ENCODE measurements around the gene VSTM2B.

DNA sequence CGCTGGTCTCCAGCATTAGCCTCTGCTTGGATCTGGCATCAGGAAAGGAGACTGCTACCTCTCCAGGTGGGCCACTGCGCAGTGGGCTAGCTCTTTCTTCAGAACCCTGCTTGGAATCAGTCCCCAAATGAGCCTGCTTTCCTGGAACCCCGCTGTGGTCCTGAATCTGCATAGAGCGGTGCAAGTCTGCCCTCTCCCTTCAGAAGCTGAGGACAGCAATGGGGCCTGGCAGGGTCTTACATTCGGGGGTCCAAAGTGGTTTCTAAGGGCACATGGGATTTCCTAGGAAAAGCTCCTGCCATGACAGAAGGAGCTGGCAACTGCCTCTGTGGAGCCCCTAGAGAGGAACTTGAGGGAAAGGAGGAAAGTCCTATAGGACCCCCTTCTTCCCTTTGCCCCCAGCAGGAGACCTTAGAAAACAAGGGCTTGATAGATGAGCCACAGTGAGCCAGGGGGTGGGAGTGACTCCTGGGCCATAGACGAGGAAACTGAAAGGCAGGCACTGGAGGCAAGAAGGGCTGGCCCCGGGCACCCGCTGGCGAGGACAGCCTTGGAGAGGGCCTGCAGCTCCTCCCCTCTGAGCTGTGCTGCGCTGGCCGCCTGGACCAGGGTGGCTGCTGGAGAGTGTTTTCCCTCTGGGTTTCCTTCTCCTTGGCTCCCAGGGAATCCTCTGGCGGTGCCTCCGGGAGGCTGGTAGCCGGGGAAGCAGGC is 1.4 kb upstream of the VSTM2B start:
- TF ChIP-seq, protein P1, sequence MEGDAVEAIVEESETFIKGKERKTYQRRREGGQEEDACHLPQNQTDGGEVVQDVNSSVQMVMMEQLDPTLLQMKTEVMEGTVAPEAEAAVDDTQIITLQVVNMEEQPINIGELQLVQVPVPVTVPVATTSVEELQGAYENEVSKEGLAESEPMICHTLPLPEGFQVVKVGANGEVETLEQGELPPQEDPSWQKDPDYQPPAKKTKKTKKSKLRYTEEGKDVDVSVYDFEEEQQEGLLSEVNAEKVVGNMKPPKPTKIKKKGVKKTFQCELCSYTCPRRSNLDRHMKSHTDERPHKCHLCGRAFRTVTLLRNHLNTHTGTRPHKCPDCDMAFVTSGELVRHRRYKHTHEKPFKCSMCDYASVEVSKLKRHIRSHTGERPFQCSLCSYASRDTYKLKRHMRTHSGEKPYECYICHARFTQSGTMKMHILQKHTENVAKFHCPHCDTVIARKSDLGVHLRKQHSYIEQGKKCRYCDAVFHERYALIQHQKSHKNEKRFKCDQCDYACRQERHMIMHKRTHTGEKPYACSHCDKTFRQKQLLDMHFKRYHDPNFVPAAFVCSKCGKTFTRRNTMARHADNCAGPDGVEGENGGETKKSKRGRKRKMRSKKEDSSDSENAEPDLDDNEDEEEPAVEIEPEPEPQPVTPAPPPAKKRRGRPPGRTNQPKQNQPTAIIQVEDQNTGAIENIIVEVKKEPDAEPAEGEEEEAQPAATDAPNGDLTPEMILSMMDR (IDR thresholded peaks at IDR 0.05; ENCODE audit: low read length): no peak
- TF ChIP-seq EZH2 (IDR thresholded peaks at IDR 0.05; ENCODE audit: borderline replicate concordance, low read length): no peak

All from OCI-LY1 (cell line).